Measurements from ENCODE around the gene AP4M1.

GRCh38 chr7:100109521-100110163 lies 8.2 kb downstream of the AP4M1 start:
- TF ChIP-seq, protein P1, sequence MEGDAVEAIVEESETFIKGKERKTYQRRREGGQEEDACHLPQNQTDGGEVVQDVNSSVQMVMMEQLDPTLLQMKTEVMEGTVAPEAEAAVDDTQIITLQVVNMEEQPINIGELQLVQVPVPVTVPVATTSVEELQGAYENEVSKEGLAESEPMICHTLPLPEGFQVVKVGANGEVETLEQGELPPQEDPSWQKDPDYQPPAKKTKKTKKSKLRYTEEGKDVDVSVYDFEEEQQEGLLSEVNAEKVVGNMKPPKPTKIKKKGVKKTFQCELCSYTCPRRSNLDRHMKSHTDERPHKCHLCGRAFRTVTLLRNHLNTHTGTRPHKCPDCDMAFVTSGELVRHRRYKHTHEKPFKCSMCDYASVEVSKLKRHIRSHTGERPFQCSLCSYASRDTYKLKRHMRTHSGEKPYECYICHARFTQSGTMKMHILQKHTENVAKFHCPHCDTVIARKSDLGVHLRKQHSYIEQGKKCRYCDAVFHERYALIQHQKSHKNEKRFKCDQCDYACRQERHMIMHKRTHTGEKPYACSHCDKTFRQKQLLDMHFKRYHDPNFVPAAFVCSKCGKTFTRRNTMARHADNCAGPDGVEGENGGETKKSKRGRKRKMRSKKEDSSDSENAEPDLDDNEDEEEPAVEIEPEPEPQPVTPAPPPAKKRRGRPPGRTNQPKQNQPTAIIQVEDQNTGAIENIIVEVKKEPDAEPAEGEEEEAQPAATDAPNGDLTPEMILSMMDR (conservative IDR thresholded peaks at IDR 0.05 in 1 of 2, IDR thresholded peaks at IDR 0.05 in 1 of 2; ENCODE audit: low read depth in 1 of 2, low read length in 2 of 2): peak in 1 of 2 donors; percentile 15
- TF ChIP-seq EZH2 (IDR thresholded peaks at IDR 0.05; ENCODE audit: low read length, missing control alignments): no peak

Measured in fibroblast of lung (primary cell).